HepG2 (cell line): Measurements from ENCODE around the gene MPST. TPM values are rescaled to one million over a fixed set of nuclear protein-coding genes. Genes with fewer than 3 reads are reported as not detected.

Source experiments
- ATAC-seq: fragments of 200-7000 bp; cut with Tn5 transposase; 3 replicates; pipeline ENCODE4 v1.9.1; 2020; ENCODE audit warnings: mild to moderate bottlenecking, moderate library complexity
- BruUV-seq: library from RNA; stranded (reverse); fragments of 400-500 nt; replicated peaks from 2 replicates; lab custom pipeline; 2021; lab: Mats Ljungman, UMichigan
- CTCF ChIA-PET: fragments of 300-600 bp; formaldehyde crosslinking; extraction: SDS; loops from one replicate; lab custom pipeline; 2021; ENCODE audit warnings: low total read pairs, inconsistent platforms, low intra/inter-chr PET ratio; lab: Yijun Ruan, JAX
- POLR2A ChIA-PET: fragments of 350-600 bp; sonication (Branson Sonifier 250); formaldehyde crosslinking; loops from one replicate; lab custom pipeline; 2020; ENCODE audit warnings: antibody characterized with exemption, inconsistent platforms; lab: Yijun Ruan, JAX
- DNase-seq: peaks from one replicate; pipeline ENCODE4 v3.0.0-alpha.2; 2015; ENCODE audit warnings: low spot score
- FAIRE-seq: peaks from 3 replicates; lab custom pipeline; 2011; peaks lifted over from hg19 to GRCh38; lab: Jason Lieb, UNC
- H2AFZ ChIP-seq: one replicate; pipeline ENCODE4 v1.6.1; 2011; ENCODE audit warnings: low read length, inconsistent platforms
- H3K27ac ChIP-seq: fragments of 300-600 bp; 3 replicates; pipeline ENCODE4 v1.8.0; 2011; ENCODE audit warnings: mixed run types, mild to moderate bottlenecking, mixed read lengths, low read length, inconsistent platforms; ENCODE audit not compliant: insufficient read depth; ENCODE audit errors: extremely low read length
- H3K27me3 ChIP-seq, 2 experiments: fragments of 200-600 bp in 1 of 2; 2 replicates in 1 of 2; 3 replicates in 1 of 2; pipeline versions ENCODE4 v1.6.0 to v1.8.0; 2011; ENCODE audit warnings: low read length in 2 of 2, mild to moderate bottlenecking in 2 of 2, moderate library complexity in 2 of 2, inconsistent platforms in 1 of 2; ENCODE audit not compliant: insufficient read depth in 2 of 2, control insufficient read depth in 1 of 2
- H3K36me3 ChIP-seq, 2 experiments: fragments of 200-600 bp in 1 of 2; replicated peaks in 1 of 2; 2 replicates in 1 of 2; 3 replicates in 1 of 2; pipeline versions ENCODE4 v1.5.1 to v1.8.0; 2011; ENCODE audit warnings: low read length in 2 of 2, inconsistent platforms in 1 of 2; ENCODE audit not compliant: insufficient read depth in 2 of 2, control insufficient read depth in 1 of 2
- H3K4me1 ChIP-seq: 2 replicates; pipeline ENCODE4 v1.5.1; 2012; ENCODE audit warnings: low read length, inconsistent platforms; ENCODE audit not compliant: insufficient read depth
- H3K4me2 ChIP-seq: 2 replicates; pipeline ENCODE4 v1.6.0; 2011; ENCODE audit warnings: low read depth, low read length, inconsistent platforms
- H3K4me3 ChIP-seq, 3 experiments: fragments of 200-600 bp in 1 of 3; sonication (generic), shearing (Covaris generic) in 1 of 3; replicated peaks in 1 of 3; 2 replicates each; pipeline ENCODE4 v1.5.1; 2011 to 2016; ENCODE audit warnings: low read length in 3 of 3, inconsistent platforms in 2 of 3, low read depth in 2 of 3, mild to moderate bottlenecking in 2 of 3, control low read depth in 1 of 3, mixed read lengths in 1 of 3; ENCODE audit not compliant: insufficient read depth in 1 of 3
- H3K79me2 ChIP-seq: one replicate; pipeline ENCODE4 v1.6.1; 2011; ENCODE audit warnings: low read length, inconsistent platforms; ENCODE audit not compliant: insufficient read depth
- H3K9ac ChIP-seq: 2 replicates; pipeline ENCODE4 v1.6.0; 2011; ENCODE audit warnings: mild to moderate bottlenecking, low read depth, low read length, inconsistent platforms; ENCODE audit not compliant: insufficient read depth
- H3K9me3 ChIP-seq: 2 replicates; pipeline ENCODE4 v1.5.1; 2012; ENCODE audit warnings: mild to moderate bottlenecking, low read length
- H4K20me1 ChIP-seq: 2 replicates; pipeline ENCODE4 v1.6.0; 2011; ENCODE audit warnings: inconsistent platforms, mild to moderate bottlenecking, low read length, moderate library complexity; ENCODE audit not compliant: insufficient read depth
- AHR ChIP-seq: IDR thresholded peaks from 2 replicates; pipeline ENCODE4 v1.6.1; 2018; ENCODE audit warnings: missing genetic modification reagents, missing compliant biosample characterization
- CENPBD1 ChIP-seq: sonication (generic); formaldehyde crosslinking; IDR thresholded peaks from 2 replicates; pipeline ENCODE4 v1.8.0; 2022; ENCODE audit warnings: missing genetic modification reagents, low read depth, mild to moderate bottlenecking, borderline replicate concordance
- ELF4 ChIP-seq: sonication (generic); formaldehyde crosslinking; IDR thresholded peaks from 2 replicates; pipeline ENCODE4 v1.5.0; 2020; ENCODE audit warnings: missing genetic modification reagents, mild to moderate bottlenecking, moderate library complexity, borderline replicate concordance
- GATA4 ChIP-seq: sonication (generic); IDR thresholded peaks from 2 replicates; pipeline ENCODE4 v1.6.1; 2016; ENCODE audit warnings: antibody characterized with exemption, low read depth, borderline replicate concordance
- HNRNPLL ChIP-seq: fragments of 200-400 bp; formaldehyde crosslinking; IDR thresholded peaks from 2 replicates; pipeline ENCODE4 v1.6.1; 2017; ENCODE audit warnings: mild to moderate bottlenecking, low read depth, low read length; ENCODE audit not compliant: poor library complexity, severe bottlenecking
- KAT7 ChIP-seq: IDR thresholded peaks from 2 replicates; pipeline ENCODE4 v1.6.1; 2018; ENCODE audit warnings: borderline replicate concordance, missing compliant biosample characterization
- KMT2B ChIP-seq: IDR thresholded peaks from 2 replicates; pipeline ENCODE4 v1.6.1; 2016; ENCODE audit warnings: missing genetic modification reagents, missing compliant biosample characterization
- MATR3 ChIP-seq: sonication (generic); formaldehyde crosslinking; IDR thresholded peaks from 2 replicates; pipeline ENCODE4 v1.4.0; 2020; ENCODE audit warnings: missing genetic modification reagents
- RFX5 ChIP-seq: IDR thresholded peaks from 2 replicates; pipeline ENCODE4 v1.6.1; 2011; ENCODE audit warnings: low read depth, low read length, improper control_type of control experiment
- SKIL ChIP-seq: sonication (generic); formaldehyde crosslinking; IDR thresholded peaks from 2 replicates; pipeline ENCODE4 v1.8.0; 2022; ENCODE audit warnings: missing genetic modification reagents, mild to moderate bottlenecking, moderate library complexity, borderline replicate concordance
- SOX5 ChIP-seq: IDR thresholded peaks from 2 replicates; pipeline ENCODE4 v1.6.1; 2016; ENCODE audit warnings: borderline replicate concordance
- XBP1 ChIP-seq: sonication (generic); formaldehyde crosslinking; IDR thresholded peaks from 2 replicates; pipeline ENCODE4 v1.5.0; 2020; ENCODE audit warnings: missing genetic modification reagents
- ZMYM2 ChIP-seq: sonication (generic); formaldehyde crosslinking; IDR thresholded peaks from 2 replicates; pipeline ENCODE4 v1.8.0; 2022; ENCODE audit warnings: mild to moderate bottlenecking, missing genetic modification reagents
- ZNF18 ChIP-seq: sonication (generic); formaldehyde crosslinking; IDR thresholded peaks from 2 replicates; pipeline ENCODE4 v1.8.0; 2022; ENCODE audit warnings: mild to moderate bottlenecking, missing genetic modification reagents; ENCODE audit not compliant: insufficient replicate concordance
- ZNF251 ChIP-seq: sonication (generic); formaldehyde crosslinking; IDR thresholded peaks from 2 replicates; pipeline ENCODE4 v1.9.0; 2021; ENCODE audit warnings: mild to moderate bottlenecking, missing genetic modification reagents
- ZXDC ChIP-seq: sonication (generic); formaldehyde crosslinking; IDR thresholded peaks from 2 replicates; pipeline ENCODE4 v1.5.0; 2020; ENCODE audit warnings: mild to moderate bottlenecking, missing genetic modification reagents
- WGBS: methylation state at CpG from one replicate; pipeline ENCODE4 v1.1.6; 2017; ENCODE audit warnings: low lambda C conversion rate; 5-methylcytosine and 5-hydroxymethylcytosine counted together
- in situ Hi-C: cut with HindIII; loops from 2 replicates; pipeline ENCODE4 v1.10.0; 2017; ENCODE audit warnings: low pct_unique_long_range_greater_than_20kb; ENCODE audit not compliant: extremely low pct_ligation_motif_present
- intact Hi-C: fragments of 100-400 bp; cut with micrococcal nuclease; formaldehyde crosslinking; loops from one replicate; pipeline ENCODE4 v1.10.0; 2022; ENCODE audit not compliant: unreplicated experiment
- polyA plus RNA-seq, 8 experiments: library from polyadenylated mRNA; depleted of rRNA in 3 of 8; stranded (reverse) in 7 of 8; unstranded in 1 of 8; fragments of >200 nt; fragmentation: Illumina TruSeq in 4 of 8; extraction: Trizol in 4 of 8; gene quantifications; 2 replicates each; pipeline versions ENCODE4 v1.2.1 to v1.2.3, GENCODE V29; 2011 to 2016; ENCODE audit warnings: low read depth in 4 of 8, missing spikeins in 1 of 8, mixed read lengths in 1 of 8; ENCODE audit not compliant: insufficient read depth in 1 of 8
- total RNA-seq, 5 experiments: library from RNA; depleted of rRNA; stranded (reverse); fragments of >200 nt; fragmentation: Illumina TruSeq; extraction: Trizol; gene quantifications; 2 replicates each; pipeline ENCODE4 v1.2.3, GENCODE V29; 2016; ENCODE audit warnings: low read depth in 1 of 5

The MPST gene
- total and polyA plus RNA-seq, 2 of the 13 experiments (the other 11 are each of a cell fraction or from before 2014, with no cell fraction given), result 133 to 141 TPM

GRCh38 chr22:37007651-37008050, 11.9 kb upstream of the MPST start (continued):
- TF ChIP-seq ZXDC (CRISPR knock-in tag), result no peak

- intact Hi-C loops, result no loop called here
- DNase-seq (no peak), ATAC-seq (no peak), FAIRE-seq (no peak)
- Histone ChIP-seq H4K20me1 (no peaks in the 10 kb centered on the region), H3K4me1 (no peaks in the 10 kb centered on the region), H3K27me3 (peaks cover 3 to 11% of the 10 kb centered on the region in 2 experiments; a peak in 4 of 5 replicates), H3K9me3 (no peaks in the 10 kb centered on the region), H2AFZ (no peak overlapping the region), H3K4me2 (no peak overlapping the region), H3K36me3 (no peaks in the 10 kb centered on the region), H3K79me2 (no peaks in the 10 kb centered on the region), H3K9ac (no peak overlapping the region), H3K27ac (no peak overlapping the region), H3K4me3 (no peak overlapping the region)
- 14% methylated on average over 2 of the region's 2 CpGs for WGBS
- TF ChIP-seq ZMYM2 (CRISPR knock-in tag) (no peak), KAT7 (CRISPR knock-in tag) (no peak), GATA4 (no peak), KMT2B (no peak), SOX5 (CRISPR knock-in tag) (no peak), MATR3 (CRISPR knock-in tag) (no peak), ELF4 (CRISPR knock-in tag) (no peak), RFX5 (no peak), ZNF251 (CRISPR knock-in tag) (no peak), AHR (no peak), ZNF18 (CRISPR knock-in tag) (no peak), XBP1 (CRISPR knock-in tag) (no peak), CENPBD1 (no peak), SKIL (no peak), HNRNPLL (no peak)
- ChIA-PET POLR2A (no interaction called here), CTCF (no interaction called here)
- in situ Hi-C loops, result no loop called here
- no TSS peak for BruUV-seq
Measured at GRCh38 chr22:37008365-37008764, 11.2 kb upstream of the MPST start.
